WTC11 (cell line): ENCODE results near the gene ZBTB8A. TPM values are rescaled to one million over a fixed set of nuclear protein-coding genes. Genes with fewer than 3 reads are reported as not detected.

Experiments used
- AR ChIP-seq: fragments of 250-450 bp; sonication (Bioruptor Pico); IDR thresholded peaks from 2 replicates; pipeline ENCODE4 v1.9.0; 2021; ENCODE audit warnings: mild to moderate bottlenecking
- ARID4B ChIP-seq: sonication (generic); formaldehyde crosslinking; IDR thresholded peaks from 2 replicates; pipeline ENCODE4 v1.8.0; 2023; ENCODE audit warnings: missing genetic modification reagents, mild to moderate bottlenecking, borderline replicate concordance
- ATF1 ChIP-seq: sonication (generic); formaldehyde crosslinking; IDR thresholded peaks from 2 replicates; pipeline ENCODE4 v1.8.1; 2023; ENCODE audit warnings: mild to moderate bottlenecking, moderate library complexity, missing genetic modification reagents
- ATF6 ChIP-seq: sonication (generic); formaldehyde crosslinking; IDR thresholded peaks from 2 replicates; pipeline ENCODE4 v1.8.1; 2023; ENCODE audit warnings: mild to moderate bottlenecking, missing genetic modification reagents
- CTCF ChIP-seq: fragments of 200-600 bp; IDR thresholded peaks from 2 replicates; pipeline ENCODE4 v1.8.0; 2022; ENCODE audit warnings: antibody characterized with exemption
- E2F1 ChIP-seq: sonication (generic); formaldehyde crosslinking; IDR thresholded peaks from 2 replicates; pipeline ENCODE4 v1.8.0; 2022; ENCODE audit warnings: mild to moderate bottlenecking, missing genetic modification reagents
- ERG ChIP-seq: fragments of 250-450 bp; sonication (Bioruptor Pico); IDR thresholded peaks from 2 replicates; pipeline ENCODE4 v1.8.0; 2021; ENCODE audit warnings: mild to moderate bottlenecking
- ESRRA ChIP-seq: sonication (generic); formaldehyde crosslinking; IDR thresholded peaks from 2 replicates; pipeline ENCODE4 v1.8.1; 2022; ENCODE audit warnings: mild to moderate bottlenecking, missing genetic modification reagents, borderline replicate concordance
- FOXJ3 ChIP-seq: sonication (generic); formaldehyde crosslinking; IDR thresholded peaks from 2 replicates; pipeline ENCODE4 v1.9.0; 2021; ENCODE audit warnings: missing genetic modification reagents, mild to moderate bottlenecking, borderline replicate concordance
- FOXP1 ChIP-seq: sonication (generic); formaldehyde crosslinking; IDR thresholded peaks from 2 replicates; pipeline ENCODE4 v1.8.0; 2022; ENCODE audit warnings: missing genetic modification reagents, mild to moderate bottlenecking, moderate library complexity, borderline replicate concordance
- GRHL2 ChIP-seq: fragments of 250-450 bp; sonication (Bioruptor Pico); IDR thresholded peaks from 2 replicates; pipeline ENCODE4 v1.8.0; 2022; ENCODE audit warnings: mild to moderate bottlenecking, moderate library complexity; ENCODE audit not compliant: insufficient replicate concordance, severe bottlenecking
- KAT7 ChIP-seq: sonication (generic); formaldehyde crosslinking; IDR thresholded peaks from 2 replicates; pipeline ENCODE4 v1.8.1; 2023; ENCODE audit warnings: missing genetic modification reagents, mild to moderate bottlenecking, borderline replicate concordance
- MAX ChIP-seq: sonication (generic); formaldehyde crosslinking; IDR thresholded peaks from 2 replicates; pipeline ENCODE4 v1.8.0; 2022; ENCODE audit warnings: mild to moderate bottlenecking, missing genetic modification reagents
- NFATC4 ChIP-seq: fragments of 250-450 bp; sonication (Bioruptor Pico); IDR thresholded peaks from 2 replicates; pipeline ENCODE4 v1.9.0; 2021; ENCODE audit warnings: mild to moderate bottlenecking
- NR3C1 ChIP-seq: sonication (generic); formaldehyde crosslinking; conservative IDR thresholded peaks from 2 replicates; pipeline ENCODE4 v1.8.1; 2023; ENCODE audit warnings: low read depth, mild to moderate bottlenecking, missing genetic modification reagents
- OVOL2 ChIP-seq: fragments of 250-450 bp; sonication (Bioruptor Pico); IDR thresholded peaks from 2 replicates; pipeline ENCODE4 v1.9.0; 2021; ENCODE audit warnings: mild to moderate bottlenecking, borderline replicate concordance
- RORB ChIP-seq: fragments of 250-450 bp; sonication (Bioruptor Pico); IDR thresholded peaks from 2 replicates; pipeline ENCODE4 v1.9.0; 2021; ENCODE audit warnings: mild to moderate bottlenecking
- SP1 ChIP-seq: sonication (generic); formaldehyde crosslinking; conservative IDR thresholded peaks from 2 replicates; pipeline ENCODE4 v1.8.1; 2022; ENCODE audit warnings: missing genetic modification reagents
- TP53 ChIP-seq: sonication (generic); formaldehyde crosslinking; IDR thresholded peaks from 2 replicates; pipeline ENCODE4 v1.8.1; 2023; ENCODE audit warnings: mild to moderate bottlenecking, missing genetic modification reagents
- USF1 ChIP-seq: sonication (generic); formaldehyde crosslinking; IDR thresholded peaks from 2 replicates; pipeline ENCODE4 v1.8.0; 2022; ENCODE audit warnings: mild to moderate bottlenecking, missing genetic modification reagents
- ZNF219 ChIP-seq: sonication (generic); formaldehyde crosslinking; IDR thresholded peaks from 2 replicates; pipeline ENCODE4 v1.8.0; 2023; ENCODE audit warnings: missing genetic modification reagents, mild to moderate bottlenecking, borderline replicate concordance
- ZNF416 ChIP-seq: fragments of 250-450 bp; sonication (Bioruptor Pico); IDR thresholded peaks from 2 replicates; pipeline ENCODE4 v1.9.0; 2021; ENCODE audit warnings: mild to moderate bottlenecking, inconsistent platforms
- ZNF423 ChIP-seq: fragments of 250-450 bp; sonication (Bioruptor Pico); IDR thresholded peaks from 2 replicates; pipeline ENCODE4 v2.1.2; 2022; ENCODE audit warnings: mild to moderate bottlenecking, moderate library complexity
- ZNF671 ChIP-seq: fragments of 250-450 bp; sonication (Bioruptor Pico); IDR thresholded peaks from 2 replicates; pipeline ENCODE4 v1.8.0; 2021; ENCODE audit warnings: mild to moderate bottlenecking
- total RNA-seq: library from RNA; stranded (reverse); gene quantifications from 3 replicates; pipeline ENCODE4 v1.2.3, GENCODE V29; 2021

The ZBTB8A gene
- total RNA-seq, 1 experiment from 2014 or later, result 7.7 TPM

- TF ChIP-seq MAX (CRISPR knock-in tag) (no peak), CTCF (no peak), ATF6 (CRISPR knock-in tag) (no peak), ESRRA (no peak), ZNF416 (no peak), NR3C1 (no peak), OVOL2 (CRISPR knock-in tag) (no peak), RORB (no peak), ERG (CRISPR knock-in tag) (no peak), AR (no peak), ZNF423 (CRISPR knock-in tag) (no peak), SP1 (CRISPR knock-in tag) (peak; percentile 60), FOXJ3 (no peak), ATF1 (no peak), E2F1 (no peak), TP53 (CRISPR knock-in tag) (0 out of 2 replicates have a peak, but pooled peaks have one; percentile 57), FOXP1 (peak; percentile 71; the same call in 1 of the 2 replicates), ZNF671 (CRISPR knock-in tag) (no peak), GRHL2 (CRISPR knock-in tag) (no peak), ZNF219 (CRISPR knock-in tag) (no peak), ARID4B (no peak), NFATC4 (no peak), USF1 (CRISPR knock-in tag) (no peak), KAT7 (CRISPR knock-in tag) (peak; percentile 67; the same call in 1 of the 2 replicates)
Measured at GRCh38 chr1:32500387-32501209, 38.6 kb upstream of the ZBTB8A start (continued).
